ENCODE results near the gene C2orf76. TPM values are rescaled to one million over a fixed set of nuclear protein-coding genes. Genes with fewer than 3 reads are reported as not detected.
A peak's percentile ranks its signal among the peaks of the same experiment; 100 is the strongest.

Gene C2orf76
- total and polyA plus RNA-seq, 7 experiments from 2014 or later = 5.1 to 19.2 (median 9.1) TPM

GRCh38 chr2:119360423-119360966 is 6.1 kb downstream of the C2orf76 start:
- CTCF ChIA-PET = no interaction called here
- Histone ChIP-seq H3K4me3 (ENCODE audit: low read length) (no peak overlapping the region), H3K4me1 (ENCODE audit: control insufficient read depth in 2 of 2, insufficient read depth in 2 of 2, low read length in 2 of 2) (peaks cover 3 to 5% of the 10 kb centered on the region in 2 donors), H3K36me3 (ENCODE audit: control insufficient read depth in 2 of 3, insufficient read depth in 3 of 3, low read length in 3 of 3) (no peaks in the 10 kb centered on the region), H3K9me3 (ENCODE audit: control insufficient read depth in 2 of 3, low read length in 3 of 3) (no peaks in the 10 kb centered on the region), H3K27ac (ENCODE audit: low read depth, low read length) (no peak overlapping the region), H3K27me3 (ENCODE audit: control insufficient read depth in 2 of 2, insufficient read depth in 2 of 2, low read length in 2 of 2) (no peaks in the 10 kb centered on the region)
- POLR2A ChIA-PET = interaction anchor here (0.7 kb wide), 1 partner anchor 22 kb away, joined by 3 read pairs; no protein-coding TSS in a partner anchor
- Mint-ChIP-seq H3K9me3 (no peaks in the 10 kb centered on the region), H3K4me1 (peaks cover 20 to 41% (median 33%) of the 10 kb centered on the region in 7 donors), H3K27ac (no peak overlapping the region), H3K36me3 (peaks cover 0 to 10% (median 0%) of the 10 kb centered on the region in 5 donors), H3K4me3 (no peak overlapping the region), H3K27me3 (peaks cover 0 to 6% (median 0%) of the 10 kb centered on the region in 5 donors)
- ATAC-seq (no peak), DNase-seq (no peak)
- intact Hi-C loops (cut with micrococcal nuclease) = loop anchor here in 1 of 2 donors (10.0 kb wide), 1 partner anchor 1136 kb away; no protein-coding TSS in a partner anchor

DNA sequence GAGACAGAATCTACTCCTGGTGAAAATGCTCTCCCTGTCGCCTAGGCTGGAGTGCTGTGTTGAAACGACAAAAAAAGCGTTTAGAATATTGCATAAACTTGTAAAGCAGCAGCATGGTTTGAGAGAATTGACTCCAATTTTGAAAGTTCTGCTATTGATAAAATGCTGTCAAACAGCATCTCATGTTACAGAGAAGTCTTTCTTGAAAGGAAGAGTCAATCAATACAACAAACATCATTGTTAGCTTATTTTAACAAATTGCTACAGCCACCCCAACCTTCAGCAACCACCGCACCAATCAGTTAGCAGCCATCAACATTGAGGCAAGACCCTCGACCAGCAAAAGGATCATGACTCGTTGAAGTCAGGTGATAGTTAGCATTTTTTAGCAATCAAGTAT is 6.9 kb downstream of the C2orf76 start:
- Histone ChIP-seq H3K27me3 (ENCODE audit: control insufficient read depth in 2 of 2, insufficient read depth in 2 of 2, low read length in 2 of 2) (no peaks in the 10 kb centered on the region), H3K9me3 (ENCODE audit: control insufficient read depth in 2 of 3, low read length in 3 of 3) (no peaks in the 10 kb centered on the region), H3K36me3 (ENCODE audit: control insufficient read depth in 2 of 3, insufficient read depth in 3 of 3, low read length in 3 of 3) (no peaks in the 10 kb centered on the region), H3K4me3 (ENCODE audit: low read length) (no peak overlapping the region), H3K27ac (ENCODE audit: low read depth, low read length) (no peak overlapping the region), H3K4me1 (ENCODE audit: control insufficient read depth in 2 of 2, insufficient read depth in 2 of 2, low read length in 2 of 2) (no peaks in the 10 kb centered on the region)
- ATAC-seq (no peak), DNase-seq (no peak)
- Mint-ChIP-seq H3K4me1 (peaks cover 15 to 35% (median 27%) of the 10 kb centered on the region in 7 donors), H3K4me3 (no peak overlapping the region), H3K9me3 (no peaks in the 10 kb centered on the region), H3K27me3 (peaks cover 0 to 6% (median 0%) of the 10 kb centered on the region in 5 donors), H3K27ac (no peak overlapping the region), H3K36me3 (peaks cover 0 to 11% (median 0%) of the 10 kb centered on the region in 5 donors)
- intact Hi-C loops (cut with micrococcal nuclease) = loop anchor here in 1 of 2 donors (10.0 kb wide), 1 partner anchor 1135 kb away; no protein-coding TSS in a partner anchor
- POLR2A ChIA-PET = interaction anchor here (0.8 kb wide), 1 partner anchor 13 kb away, joined by 3 read pairs; no protein-coding TSS in a partner anchor
- CTCF ChIA-PET = no interaction called here

DNA sequence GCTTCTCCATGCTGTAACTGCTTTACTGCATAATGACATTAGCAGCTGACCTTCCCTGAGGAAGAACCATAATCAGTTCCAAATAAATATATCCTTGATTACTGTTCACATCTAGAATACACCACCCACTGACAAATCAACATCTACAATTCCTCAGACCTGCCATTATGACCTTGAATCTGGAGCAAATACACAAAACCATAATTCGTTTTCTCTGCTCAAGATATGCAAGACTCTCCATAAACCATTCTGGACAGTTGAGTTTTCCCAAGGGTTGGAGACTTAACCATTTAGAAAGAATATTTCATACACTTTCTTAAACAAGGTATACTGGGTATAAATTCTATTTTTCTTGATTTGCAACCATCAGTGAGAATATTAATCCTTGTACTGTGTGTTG is 11.8 kb downstream of the C2orf76 start:
- H3K36me3 Mint-ChIP-seq = peaks cover 0 to 5% (median 0%) of the 10 kb centered on the region in 5 donors
- H3K4me1 Mint-ChIP-seq = peaks cover 0 to 9% (median 6%) of the 10 kb centered on the region in 7 donors
- H3K27me3 Mint-ChIP-seq = peaks cover 0 to 6% (median 0%) of the 10 kb centered on the region in 5 donors
- no peak overlapping the region for H3K4me3 ChIP-seq (ENCODE audit: low read length)
- H3K36me3 ChIP-seq (ENCODE audit: control insufficient read depth in 2 of 3, insufficient read depth in 3 of 3, low read length in 3 of 3) = no peaks in the 10 kb centered on the region
- no peak overlapping the region for H3K27ac ChIP-seq (ENCODE audit: low read depth, low read length)
- ATAC-seq = no peak
- CTCF ChIA-PET = no interaction called here
- DNase-seq = no peak
- no peaks in the 10 kb centered on the region for H3K9me3 ChIP-seq (ENCODE audit: control insufficient read depth in 2 of 3, low read length in 3 of 3)
- H3K27me3 ChIP-seq (ENCODE audit: control insufficient read depth in 2 of 2, insufficient read depth in 2 of 2, low read length in 2 of 2) = no peaks in the 10 kb centered on the region
- no peak overlapping the region for H3K4me3 Mint-ChIP-seq
- no peaks in the 10 kb centered on the region for H3K4me1 ChIP-seq (ENCODE audit: control insufficient read depth in 2 of 2, insufficient read depth in 2 of 2, low read length in 2 of 2)
- intact Hi-C loops (cut with micrococcal nuclease) = no loop called here
- H3K27ac Mint-ChIP-seq = no peak overlapping the region
- POLR2A ChIA-PET = interaction anchor here (0.6 kb wide), 1 partner anchor 928 kb away, joined by 4 read pairs; no protein-coding TSS in a partner anchor
- no peaks in the 10 kb centered on the region for H3K9me3 Mint-ChIP-seq

DNA sequence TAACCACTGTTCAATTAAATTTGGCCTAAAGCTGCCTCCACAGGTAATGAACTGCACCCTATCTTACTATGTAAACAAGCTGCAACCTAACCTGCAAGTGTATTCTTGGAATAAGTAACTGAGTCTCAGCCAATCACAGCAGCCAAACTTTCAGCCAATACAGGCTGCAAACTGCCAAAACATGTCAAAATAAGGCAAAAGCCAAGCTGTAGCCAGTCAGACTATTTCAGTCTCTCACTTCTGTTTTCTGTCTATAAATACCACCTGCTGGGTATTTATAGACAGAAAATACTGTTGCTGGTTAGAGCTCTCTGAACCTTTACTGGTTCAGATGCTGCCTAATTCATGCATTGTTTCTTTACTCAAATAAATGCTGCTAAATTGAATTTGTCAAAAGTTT is 14.3 kb downstream of the C2orf76 start:
- DNase-seq (no peak), ATAC-seq (no peak)
- no peak overlapping the region for H3K27ac ChIP-seq (ENCODE audit: low read depth, low read length)
- CTCF ChIA-PET = no interaction called here
- Mint-ChIP-seq H3K36me3 (peaks cover 0 to 5% (median 0%) of the 10 kb centered on the region in 5 donors), H3K9me3 (no peaks in the 10 kb centered on the region), H3K27ac (no peak overlapping the region), H3K27me3 (peaks cover 0 to 6% (median 0%) of the 10 kb centered on the region in 5 donors), H3K4me1 (peaks cover 0 to 9% (median 6%) of the 10 kb centered on the region in 7 donors), H3K4me3 (no peak overlapping the region)
- intact Hi-C loops (cut with micrococcal nuclease) = no loop called here
- no peaks in the 10 kb centered on the region for H3K4me1 ChIP-seq (ENCODE audit: control insufficient read depth in 2 of 2, insufficient read depth in 2 of 2, low read length in 2 of 2)
- no peaks in the 10 kb centered on the region for H3K36me3 ChIP-seq (ENCODE audit: control insufficient read depth in 2 of 3, insufficient read depth in 3 of 3, low read length in 3 of 3)
- H3K9me3 ChIP-seq (ENCODE audit: control insufficient read depth in 2 of 3, low read length in 3 of 3) = no peaks in the 10 kb centered on the region
- H3K27me3 ChIP-seq (ENCODE audit: control insufficient read depth in 2 of 2, insufficient read depth in 2 of 2, low read length in 2 of 2) = no peaks in the 10 kb centered on the region
- POLR2A ChIA-PET = no interaction called here
- H3K4me3 ChIP-seq (ENCODE audit: low read length) = no peak overlapping the region

- Mint-ChIP-seq H3K9me3 (no peaks in the 10 kb centered on the region), H3K27ac (no peak overlapping the region), H3K4me1 (peaks cover 0 to 3% (median under 1%) of the 10 kb centered on the region in 7 donors), H3K36me3 (no peaks in the 10 kb centered on the region), H3K27me3 (peaks cover 0 to 2% (median 0%) of the 10 kb centered on the region in 5 donors), H3K4me3 (no peak overlapping the region)
- Histone ChIP-seq H3K27me3 (ENCODE audit: control insufficient read depth in 2 of 2, insufficient read depth in 2 of 2, low read length in 2 of 2) (no peaks in the 10 kb centered on the region), H3K4me1 (ENCODE audit: control insufficient read depth in 2 of 2, insufficient read depth in 2 of 2, low read length in 2 of 2) (no peaks in the 10 kb centered on the region), H3K9me3 (ENCODE audit: control insufficient read depth in 2 of 3, low read length in 3 of 3) (no peaks in the 10 kb centered on the region), H3K27ac (ENCODE audit: low read depth, low read length) (no peak overlapping the region), H3K36me3 (ENCODE audit: control insufficient read depth in 2 of 3, insufficient read depth in 3 of 3, low read length in 3 of 3) (no peaks in the 10 kb centered on the region), H3K4me3 (ENCODE audit: low read length) (no peak overlapping the region)
- ChIA-PET CTCF (no interaction called here), POLR2A (interaction anchor here (1.0 kb wide), 1 partner anchor 16 kb away, joined by 3 read pairs; the partner anchor contains the start of genes C2orf76 and DBI)
- intact Hi-C loops (cut with micrococcal nuclease) = no loop called here
- no peak for ATAC-seq
- DNase-seq = no peak
Measured at GRCh38 chr2:119350311-119350998, 16.2 kb downstream of the C2orf76 start.

GRCh38 chr2:119349289-119349688 is 17.3 kb downstream of the C2orf76 start:
- ChIA-PET POLR2A (no interaction called here), CTCF (no interaction called here)
- Mint-ChIP-seq H3K27ac (peak overlapping the region in 1 of 9 donors; percentile 74), H3K9me3 (no peaks in the 10 kb centered on the region), H3K4me3 (no peak overlapping the region), H3K4me1 (peaks cover 0 to 2% (median 0%) of the 10 kb centered on the region in 7 donors), H3K27me3 (peaks cover 0 to 6% (median 0%) of the 10 kb centered on the region in 5 donors), H3K36me3 (no peaks in the 10 kb centered on the region)
- Histone ChIP-seq H3K9me3 (ENCODE audit: control insufficient read depth in 2 of 3, low read length in 3 of 3) (no peaks in the 10 kb centered on the region), H3K27me3 (ENCODE audit: control insufficient read depth in 2 of 2, insufficient read depth in 2 of 2, low read length in 2 of 2) (no peaks in the 10 kb centered on the region), H3K4me1 (ENCODE audit: control insufficient read depth in 2 of 2, insufficient read depth in 2 of 2, low read length in 2 of 2) (no peaks in the 10 kb centered on the region), H3K27ac (ENCODE audit: low read depth, low read length) (no peak overlapping the region), H3K4me3 (ENCODE audit: low read length) (no peak overlapping the region), H3K36me3 (ENCODE audit: control insufficient read depth in 2 of 3, insufficient read depth in 3 of 3, low read length in 3 of 3) (no peaks in the 10 kb centered on the region)
- ATAC-seq (no peak), DNase-seq (no peak)
- intact Hi-C loops (cut with micrococcal nuclease) = no loop called here

Measured in naive thymus-derived CD4-positive, alpha-beta T cell (primary cell).